Lower lobe of right lung (tissue), 2 donors: ENCODE results near the gene CCDC12. TPM values are rescaled to one million over a fixed set of nuclear protein-coding genes. Genes with fewer than 3 reads are reported as not detected.
A peak's percentile ranks its signal among the peaks of the same experiment; 100 is the strongest.

Source experiments
- ATAC-seq, 2 donors: fragments of 200-7000 bp; cut with Tn5 transposase; one replicate each; pipeline ENCODE4 v1.9.1; 2020 to 2022; ENCODE audit warnings: mild to moderate bottlenecking in 2 of 2, moderate library complexity in 2 of 2
- DNase-seq: peaks from one replicate; pipeline ENCODE4 v3.0.0-alpha.2; 2020
- H3K27ac ChIP-seq: fragments of 200-600 bp; one replicate; pipeline ENCODE4 v1.8.0; 2022
- H3K27me3 ChIP-seq: fragments of 200-600 bp; one replicate; pipeline ENCODE4 v1.8.0; 2022; ENCODE audit warnings: low read depth
- H3K36me3 ChIP-seq: fragments of 200-600 bp; one replicate; pipeline ENCODE4 v1.8.0; 2022; ENCODE audit warnings: mild to moderate bottlenecking
- H3K4me1 ChIP-seq: fragments of 200-600 bp; one replicate; pipeline ENCODE4 v1.8.0; 2022
- H3K4me3 ChIP-seq: fragments of 200-600 bp; one replicate; pipeline ENCODE4 v1.8.0; 2022; ENCODE audit warnings: mild to moderate bottlenecking
- H3K9me3 ChIP-seq: fragments of 200-600 bp; one replicate; pipeline ENCODE4 v1.8.0; 2022
- intact Hi-C: fragments of 100-400 bp; cut with DNase I; formaldehyde crosslinking; loops from one replicate; pipeline ENCODE4 v1.11.0; 2022
- total RNA-seq: library from RNA; stranded (reverse); fragmentation: NEBNext Ultra II Directional; extraction: Animal tissue kit (Norgen Biotek cat#: 25700); gene quantifications from one replicate; pipeline ENCODE4 v1.2.1, GENCODE V29; 2021
- TF ChIP-seq, protein P1 (sequence below): fragments of 200-600 bp; IDR thresholded peaks from one replicate; pipeline ENCODE4 v1.8.0; 2022; ENCODE audit warnings: antibody characterized with exemption, mild to moderate bottlenecking
- donor health status: DM: no; HTN: yes; CAD: no; lungs with severe emphysema.

CCDC12 gene
- total RNA-seq, 1 donor from 2014 or later, result 42.9 TPM

DNA sequence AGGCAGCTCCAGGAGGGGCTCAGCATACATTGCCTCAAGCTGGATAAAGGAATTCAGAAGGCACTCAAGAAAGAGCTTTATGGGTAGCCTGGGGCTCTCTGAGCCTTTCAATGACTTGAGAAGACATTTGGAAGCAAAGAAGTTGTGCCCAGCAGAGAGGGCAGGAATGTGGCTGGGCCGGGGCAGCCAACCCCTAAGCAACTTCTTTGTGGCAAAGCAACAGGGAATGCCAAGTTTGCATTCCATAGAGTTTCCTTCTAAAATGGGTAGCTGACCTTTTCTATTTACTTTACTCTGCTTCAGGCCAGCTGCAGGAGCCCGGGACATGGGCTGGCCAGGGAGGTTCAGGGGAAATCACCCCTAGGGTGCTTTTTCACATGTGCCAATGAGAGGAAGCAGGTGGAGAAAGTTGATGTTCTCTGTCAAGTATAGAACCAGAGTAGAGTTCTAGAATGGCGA is 45.6 kb downstream of the CCDC12 start:
- H3K27me3 ChIP-seq, result no peaks in the 10 kb centered on the region
- intact Hi-C loops, result no loop called here
- peak; percentile 41 to 53 for ATAC-seq
- H3K4me3 ChIP-seq, result peak overlapping the region; percentile 2
- peaks cover 98% of the 10 kb centered on the region for H3K4me1 ChIP-seq
- peaks cover 7% of the 10 kb centered on the region for H3K36me3 ChIP-seq
- TF ChIP-seq, protein P1, sequence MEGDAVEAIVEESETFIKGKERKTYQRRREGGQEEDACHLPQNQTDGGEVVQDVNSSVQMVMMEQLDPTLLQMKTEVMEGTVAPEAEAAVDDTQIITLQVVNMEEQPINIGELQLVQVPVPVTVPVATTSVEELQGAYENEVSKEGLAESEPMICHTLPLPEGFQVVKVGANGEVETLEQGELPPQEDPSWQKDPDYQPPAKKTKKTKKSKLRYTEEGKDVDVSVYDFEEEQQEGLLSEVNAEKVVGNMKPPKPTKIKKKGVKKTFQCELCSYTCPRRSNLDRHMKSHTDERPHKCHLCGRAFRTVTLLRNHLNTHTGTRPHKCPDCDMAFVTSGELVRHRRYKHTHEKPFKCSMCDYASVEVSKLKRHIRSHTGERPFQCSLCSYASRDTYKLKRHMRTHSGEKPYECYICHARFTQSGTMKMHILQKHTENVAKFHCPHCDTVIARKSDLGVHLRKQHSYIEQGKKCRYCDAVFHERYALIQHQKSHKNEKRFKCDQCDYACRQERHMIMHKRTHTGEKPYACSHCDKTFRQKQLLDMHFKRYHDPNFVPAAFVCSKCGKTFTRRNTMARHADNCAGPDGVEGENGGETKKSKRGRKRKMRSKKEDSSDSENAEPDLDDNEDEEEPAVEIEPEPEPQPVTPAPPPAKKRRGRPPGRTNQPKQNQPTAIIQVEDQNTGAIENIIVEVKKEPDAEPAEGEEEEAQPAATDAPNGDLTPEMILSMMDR, result no peak
- H3K27ac ChIP-seq, result peak overlapping the region; percentile 85
- peak; percentile 72 for DNase-seq
- H3K9me3 ChIP-seq, result no peaks in the 10 kb centered on the region

DNA sequence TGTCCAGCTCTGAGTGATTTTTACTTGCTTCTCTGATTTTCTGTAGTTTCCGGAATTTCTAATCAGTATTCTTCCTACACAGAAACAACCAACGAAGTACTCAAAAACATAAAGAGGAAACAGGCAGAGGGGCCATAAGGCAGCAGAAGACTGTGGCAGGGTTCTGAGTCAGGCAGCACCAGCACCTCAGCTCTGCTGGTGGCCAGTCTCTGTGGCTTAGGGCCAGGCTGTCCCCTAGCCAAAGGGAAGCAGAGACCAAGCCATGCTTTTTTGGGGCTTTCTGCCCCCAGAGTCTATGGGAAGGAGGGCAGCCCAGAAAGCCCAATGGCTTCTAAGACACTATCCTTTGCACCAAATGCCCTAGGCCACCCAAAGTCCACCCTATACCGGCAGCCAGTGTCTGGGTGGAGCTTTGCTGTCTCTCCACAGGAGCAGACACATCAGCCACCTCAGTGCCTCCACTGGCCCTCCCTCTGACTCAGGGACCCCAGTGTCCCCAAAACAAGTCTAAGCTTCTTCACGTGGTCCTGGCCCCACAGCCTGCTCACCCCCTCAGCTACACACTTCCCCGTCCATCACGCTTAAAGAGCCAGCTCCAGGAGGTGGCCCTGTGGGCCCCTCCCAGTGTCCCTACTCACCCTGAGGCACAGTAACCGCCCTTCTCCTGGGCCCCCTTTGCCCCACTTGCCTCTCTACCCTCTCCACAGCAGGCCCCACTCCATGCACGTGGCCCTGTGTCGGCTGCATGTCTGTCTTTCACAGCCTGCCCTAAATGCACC is 46.2 kb downstream of the CCDC12 start:
- peaks cover 98% of the 10 kb centered on the region for H3K4me1 ChIP-seq
- H3K9me3 ChIP-seq, result no peaks in the 10 kb centered on the region
- intact Hi-C loops, result no loop called here
- H3K27me3 ChIP-seq, result no peaks in the 10 kb centered on the region
- ATAC-seq (peak; percentile 2 to 46), DNase-seq (peak; percentile 73)
- TF ChIP-seq, protein P1, result no peak
- H3K4me3 ChIP-seq, result peak overlapping the region; percentile 2
- peaks cover 13% of the 10 kb centered on the region for H3K36me3 ChIP-seq
- H3K27ac ChIP-seq, result peak overlapping the region; percentile 85

DNA sequence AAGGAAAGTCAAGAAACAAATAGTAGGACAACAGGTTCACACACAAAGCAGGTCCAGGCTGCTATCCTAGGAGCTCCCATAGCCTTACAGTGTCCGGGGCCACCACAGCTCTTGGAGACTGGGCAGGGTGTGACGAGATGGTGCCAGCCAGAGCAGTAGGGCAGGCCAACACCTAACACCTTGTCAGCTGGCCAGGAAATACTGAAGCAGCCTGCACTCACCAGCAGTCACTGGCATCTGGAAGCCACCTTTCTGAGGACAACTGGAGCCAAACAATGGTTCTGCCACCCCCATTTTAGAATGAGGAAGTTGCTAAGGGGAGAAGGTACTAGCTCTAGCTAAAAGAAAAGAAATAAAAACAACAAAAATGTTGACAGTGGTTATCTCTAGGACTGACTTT is 47.2 kb downstream of the CCDC12 start:
- no peaks in the 10 kb centered on the region for H3K9me3 ChIP-seq
- DNase-seq (peak; percentile 72), ATAC-seq (peak; percentile 32 to 39)
- no peaks in the 10 kb centered on the region for H3K27me3 ChIP-seq
- no peak overlapping the region for H3K4me3 ChIP-seq
- H3K4me1 ChIP-seq, result peaks cover 95% of the 10 kb centered on the region
- peaks cover 24% of the 10 kb centered on the region for H3K36me3 ChIP-seq
- H3K27ac ChIP-seq, result peak overlapping the region; percentile 85
- intact Hi-C loops, result no loop called here
- TF ChIP-seq, protein P1, result no peak

DNA sequence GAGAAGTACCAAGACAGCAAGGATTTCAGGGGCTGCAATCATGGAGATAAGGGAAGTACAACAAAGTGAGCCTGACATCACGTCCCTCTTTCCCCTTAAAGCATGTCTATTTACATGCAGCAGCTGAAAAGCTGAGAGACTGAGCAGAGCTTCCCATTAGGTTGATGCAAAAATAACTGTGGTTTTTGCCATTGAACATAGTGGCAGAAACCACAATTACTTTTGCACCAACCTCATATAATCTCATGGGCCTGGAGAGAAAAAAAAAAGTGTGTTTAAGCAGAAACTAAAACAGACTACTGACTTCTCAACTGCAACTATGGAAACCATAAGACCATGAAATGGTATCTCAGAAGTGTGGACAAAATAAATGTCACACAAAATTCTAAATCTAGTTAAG is 48.3 kb downstream of the CCDC12 start:
- ATAC-seq, result no peak
- Histone ChIP-seq H3K4me1 (peaks cover 92% of the 10 kb centered on the region), H3K4me3 (no peak overlapping the region), H3K27ac (peak overlapping the region; percentile 78), H3K27me3 (no peaks in the 10 kb centered on the region), H3K36me3 (peaks cover 34% of the 10 kb centered on the region), H3K9me3 (no peaks in the 10 kb centered on the region)
- intact Hi-C loops, result no loop called here
- TF ChIP-seq, protein P1, result no peak
- no peak for DNase-seq

DNA sequence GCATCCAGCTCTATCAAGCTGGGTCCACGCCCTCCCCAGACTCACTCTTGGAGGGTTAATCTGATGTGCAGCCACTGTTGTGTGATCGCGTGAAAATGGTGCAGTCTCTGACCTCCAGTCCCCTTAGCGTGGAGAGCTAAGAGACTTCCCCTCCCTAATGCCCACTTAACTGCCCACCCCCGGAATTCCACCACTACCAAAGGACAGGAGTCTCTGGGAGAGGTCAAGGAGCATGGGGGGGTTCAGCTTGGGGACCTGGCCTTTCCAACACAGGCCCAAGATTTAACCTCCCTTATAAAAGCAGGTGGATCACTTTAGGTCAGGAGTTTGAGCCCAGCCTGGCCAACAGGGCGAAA is 48.8 kb downstream of the CCDC12 start:
- ATAC-seq (no peak), DNase-seq (no peak)
- peaks cover 40% of the 10 kb centered on the region for H3K36me3 ChIP-seq
- no peaks in the 10 kb centered on the region for H3K27me3 ChIP-seq
- peak overlapping the region; percentile 78 for H3K27ac ChIP-seq
- H3K9me3 ChIP-seq, result no peaks in the 10 kb centered on the region
- no peak overlapping the region for H3K4me3 ChIP-seq
- intact Hi-C loops, result no loop called here
- TF ChIP-seq, protein P1, result no peak
- peaks cover 86% of the 10 kb centered on the region for H3K4me1 ChIP-seq
